BJ (cell line): ENCODE data around the gene DDIT3. TPM values are rescaled to one million over a fixed set of nuclear protein-coding genes. Genes with fewer than 3 reads are reported as not detected.

Experiments used
- CTCF ChIA-PET: fragments of 350-600 bp; formaldehyde crosslinking; extraction: SDS; loops from one replicate; lab custom pipeline; 2021; ENCODE audit warnings: antibody characterized with exemption, inconsistent platforms; lab: Yijun Ruan, JAX
- POLR2A ChIA-PET: fragments of 300-600 bp; sonication (Branson Sonifier 250); formaldehyde crosslinking; extraction: SDS; loops from one replicate; lab custom pipeline; 2021; ENCODE audit warnings: antibody characterized with exemption; lab: Charles Lee
- DNase-seq: peaks from one replicate; pipeline ENCODE4 v3.0.0-alpha.2; 2011; ENCODE audit warnings: low read depth
- H3K27me3 ChIP-seq: 2 replicates; pipeline ENCODE4 v1.6.0; 2011; ENCODE audit warnings: low read length; ENCODE audit not compliant: control insufficient read depth, insufficient read depth
- H3K36me3 ChIP-seq: 2 replicates; pipeline ENCODE4 v1.5.1; 2011; ENCODE audit warnings: low read length; ENCODE audit not compliant: control insufficient read depth, insufficient read depth
- H3K4me3 ChIP-seq: 2 replicates; pipeline ENCODE4 v1.5.1; 2011; ENCODE audit warnings: low read depth, mild to moderate bottlenecking, control low read depth, low read length
- polyA plus RNA-seq: library from polyadenylated mRNA; depleted of rRNA; stranded (reverse); fragments of >200 nt; gene quantifications from 2 replicates; pipeline ENCODE4 v1.2.3, GENCODE V29; 2011
- TF ChIP-seq, protein P1 (sequence below): IDR thresholded peaks from 2 replicates; pipeline ENCODE4 v1.5.1; 2011; ENCODE audit warnings: low read depth, mild to moderate bottlenecking, control low read depth, inconsistent platforms, low read length, moderate library complexity; ENCODE audit not compliant: insufficient read depth

Gene DDIT3
- polyA plus RNA-seq, 1 experiment, result 65.4 TPM

DNA sequence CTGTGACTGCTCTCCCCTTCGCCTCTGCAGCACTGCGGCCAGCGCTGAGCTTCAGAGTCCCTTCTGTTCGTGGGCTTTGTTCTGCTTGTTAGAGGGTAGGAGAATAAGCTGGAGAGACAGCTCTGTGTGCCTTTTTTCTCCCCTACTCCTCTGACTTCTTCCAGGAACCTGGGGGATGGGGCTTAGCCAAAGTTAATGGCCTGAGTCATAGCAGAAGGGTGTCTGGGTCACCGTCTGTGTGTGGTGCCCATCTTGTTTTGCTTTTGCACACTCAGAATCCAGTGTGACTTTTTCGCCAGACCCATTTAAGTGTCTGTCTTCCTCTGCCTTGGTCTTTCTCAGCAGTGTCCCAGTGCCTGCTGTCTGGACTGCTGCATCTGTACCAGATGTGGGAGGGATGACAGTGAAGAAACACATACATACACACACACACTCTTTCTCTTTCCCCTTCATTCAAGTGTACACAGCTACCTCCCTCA is 32.6 kb upstream of the DDIT3 start:
- Histone ChIP-seq H3K27me3 (peaks cover 6% of the 10 kb centered on the region), H3K4me3 (no peak overlapping the region), H3K36me3 (no peaks in the 10 kb centered on the region)
- CTCF ChIA-PET, result no interaction called here
- peak; percentile 20 for DNase-seq
- TF ChIP-seq, protein P1, sequence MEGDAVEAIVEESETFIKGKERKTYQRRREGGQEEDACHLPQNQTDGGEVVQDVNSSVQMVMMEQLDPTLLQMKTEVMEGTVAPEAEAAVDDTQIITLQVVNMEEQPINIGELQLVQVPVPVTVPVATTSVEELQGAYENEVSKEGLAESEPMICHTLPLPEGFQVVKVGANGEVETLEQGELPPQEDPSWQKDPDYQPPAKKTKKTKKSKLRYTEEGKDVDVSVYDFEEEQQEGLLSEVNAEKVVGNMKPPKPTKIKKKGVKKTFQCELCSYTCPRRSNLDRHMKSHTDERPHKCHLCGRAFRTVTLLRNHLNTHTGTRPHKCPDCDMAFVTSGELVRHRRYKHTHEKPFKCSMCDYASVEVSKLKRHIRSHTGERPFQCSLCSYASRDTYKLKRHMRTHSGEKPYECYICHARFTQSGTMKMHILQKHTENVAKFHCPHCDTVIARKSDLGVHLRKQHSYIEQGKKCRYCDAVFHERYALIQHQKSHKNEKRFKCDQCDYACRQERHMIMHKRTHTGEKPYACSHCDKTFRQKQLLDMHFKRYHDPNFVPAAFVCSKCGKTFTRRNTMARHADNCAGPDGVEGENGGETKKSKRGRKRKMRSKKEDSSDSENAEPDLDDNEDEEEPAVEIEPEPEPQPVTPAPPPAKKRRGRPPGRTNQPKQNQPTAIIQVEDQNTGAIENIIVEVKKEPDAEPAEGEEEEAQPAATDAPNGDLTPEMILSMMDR, result no peak
- POLR2A ChIA-PET, result no interaction called here

DNA sequence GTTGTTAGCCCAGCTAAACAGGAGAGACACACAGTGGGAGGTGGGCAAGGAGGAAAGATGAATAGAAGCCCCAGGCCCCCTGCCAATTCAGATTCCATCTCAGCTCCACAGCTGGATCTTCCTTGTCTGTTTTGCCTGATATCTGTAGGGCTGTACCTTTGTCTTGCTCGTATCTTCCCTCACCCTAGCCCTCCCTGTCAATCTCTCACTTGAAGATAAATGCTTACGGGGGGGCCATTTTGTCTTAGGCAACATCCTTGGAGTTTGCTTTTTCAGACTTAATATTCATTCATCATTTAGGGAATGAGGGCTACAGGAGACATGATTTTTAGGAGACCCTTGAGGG is 32.0 kb upstream of the DDIT3 start:
- TF ChIP-seq, protein P1, result no peak
- DNase-seq, result no peak
- POLR2A ChIA-PET, result no interaction called here
- CTCF ChIA-PET, result no interaction called here
- Histone ChIP-seq H3K4me3 (no peak overlapping the region), H3K27me3 (peaks cover 6% of the 10 kb centered on the region), H3K36me3 (no peaks in the 10 kb centered on the region)

DNA sequence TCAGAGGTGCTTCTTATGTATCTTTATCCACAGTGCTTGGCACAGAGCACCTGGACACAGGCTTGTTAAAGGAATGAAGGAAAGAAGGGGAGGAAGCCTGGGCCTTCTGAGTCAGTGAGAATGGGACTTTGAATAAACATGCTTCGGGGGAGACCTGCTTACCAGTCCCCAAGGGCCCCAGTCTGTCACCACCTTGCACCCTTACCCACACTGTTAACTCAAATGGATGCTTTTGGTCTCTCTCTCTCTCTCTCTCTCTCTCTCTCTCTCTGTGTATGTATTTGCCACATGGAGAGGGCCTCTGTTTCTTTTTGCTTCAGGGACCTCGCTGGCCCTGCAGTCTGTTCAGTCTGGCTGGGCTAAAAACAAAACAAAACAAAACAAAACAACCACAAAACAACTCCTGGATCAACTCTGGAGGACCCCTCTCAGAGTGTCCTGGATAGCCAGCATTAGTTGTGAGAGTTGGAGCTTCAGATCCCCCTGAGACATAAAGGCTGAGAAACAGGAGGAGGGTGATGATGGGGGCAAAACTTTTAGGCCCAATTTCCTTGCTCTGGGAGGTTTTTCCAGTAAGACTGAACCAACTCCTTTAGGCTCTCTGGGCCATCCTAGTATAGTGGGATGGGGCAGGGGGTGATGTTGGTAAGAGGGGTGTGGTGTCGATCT is 31.5 kb upstream of the DDIT3 start:
- Histone ChIP-seq H3K27me3 (peaks cover 6% of the 10 kb centered on the region), H3K4me3 (no peak overlapping the region), H3K36me3 (no peaks in the 10 kb centered on the region)
- POLR2A ChIA-PET, result no interaction called here
- TF ChIP-seq, protein P1, result no peak
- no peak for DNase-seq
- CTCF ChIA-PET, result no interaction called here

DNA sequence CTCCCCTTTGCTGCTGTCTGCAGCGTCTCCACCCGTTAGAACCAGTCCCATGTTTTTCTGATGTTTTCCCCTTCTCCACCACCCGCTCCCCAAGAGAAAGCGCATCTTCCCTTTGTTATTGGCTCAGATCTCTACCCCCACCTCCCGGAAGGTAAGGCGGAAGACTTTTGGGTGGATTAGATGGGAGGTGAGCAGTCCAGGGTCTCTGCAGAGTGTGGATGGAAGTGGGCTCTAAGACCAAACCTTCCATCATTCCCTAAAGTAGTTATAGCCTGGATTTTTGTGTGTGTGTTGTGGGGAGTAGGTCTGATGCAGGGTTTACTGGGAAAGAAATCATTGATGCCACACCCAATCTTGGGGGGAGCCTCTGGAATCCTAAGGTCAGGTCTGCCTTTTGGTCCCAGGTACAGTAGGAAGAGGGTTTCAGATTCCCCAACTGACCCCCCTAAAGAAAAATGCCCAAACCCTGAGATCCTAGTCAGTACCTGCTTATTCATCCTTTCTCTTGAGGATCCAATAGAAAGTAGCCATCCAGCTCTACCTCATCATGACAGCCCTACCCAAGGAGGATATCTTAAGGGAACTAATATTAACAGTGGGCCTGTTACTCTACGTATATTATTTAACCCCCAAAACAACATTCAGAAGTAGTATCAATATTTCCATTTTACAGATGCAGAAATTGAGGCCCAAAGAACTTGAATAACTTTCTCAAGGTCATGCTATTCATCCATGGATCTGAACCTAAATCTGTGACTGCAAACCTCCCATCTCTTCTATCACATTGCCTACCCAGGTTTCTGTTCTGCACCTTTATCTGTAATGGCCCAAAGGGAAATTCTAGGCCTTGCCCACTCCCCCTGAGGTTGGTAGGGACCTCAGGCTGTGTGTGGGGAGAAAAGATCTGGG is 30.6 kb upstream of the DDIT3 start:
- TF ChIP-seq, protein P1, result no peak
- Histone ChIP-seq H3K27me3 (peaks cover 6% of the 10 kb centered on the region), H3K36me3 (no peaks in the 10 kb centered on the region), H3K4me3 (peak overlapping the region; percentile 42)
- no peak for DNase-seq
- ChIA-PET POLR2A (no interaction called here), CTCF (no interaction called here)

DNA sequence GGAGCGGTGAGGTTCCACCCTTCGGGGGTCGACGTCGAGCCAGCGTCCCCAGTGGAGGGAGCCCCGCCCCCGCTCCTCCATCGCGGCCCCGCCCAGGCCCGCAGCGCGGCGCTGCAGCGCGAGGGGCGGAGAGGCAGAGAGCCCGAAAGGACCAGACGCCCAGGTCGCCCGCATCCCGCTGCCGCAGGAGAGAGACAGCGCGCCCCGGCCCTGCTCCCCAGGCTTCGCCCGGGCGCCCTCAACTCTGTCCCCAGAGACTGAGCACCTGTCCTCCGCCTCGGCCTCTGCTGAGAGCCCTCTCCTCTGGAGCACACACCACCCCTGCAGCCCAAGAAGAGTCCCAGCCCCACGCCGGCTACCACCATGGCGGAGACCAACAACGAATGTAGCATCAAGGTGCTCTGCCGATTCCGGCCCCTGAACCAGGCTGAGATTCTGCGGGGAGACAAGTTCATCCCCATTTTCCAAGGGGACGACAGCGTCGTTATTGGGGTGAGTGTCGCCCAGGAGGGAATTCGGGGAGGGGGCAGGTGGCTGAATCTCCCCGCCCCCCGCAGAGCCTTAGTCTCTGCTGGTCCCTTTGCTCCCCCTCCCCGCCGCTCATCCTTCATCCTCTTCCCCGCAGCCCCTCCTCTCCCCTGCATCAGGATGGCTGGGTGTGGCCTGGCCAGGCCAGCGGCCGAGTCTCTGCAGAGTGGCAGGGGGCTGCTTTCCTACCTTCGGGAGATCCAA is 29.8 kb upstream of the DDIT3 start, which contains the start of gene KIF5A:
TSS of gene KIF5A (plus strand) at position 136 of the 732 bp plus-strand sequence. CDS start at position 364, 228 bp downstream.
- ChIA-PET CTCF (no interaction called here), POLR2A (no interaction called here)
- peaks cover 6% of the 10 kb centered on the region for H3K27me3 ChIP-seq
- H3K4me3 ChIP-seq, result peak within 1 kb of the TSS; percentile 42
- DNase-seq, result no peak
- TF ChIP-seq, protein P1, result no peak
- H3K36me3 ChIP-seq, result no peaks in the 10 kb centered on the region
